GM19328 (cell line): ENCODE results near the gene TEX13B.
"Not testable (repeated sequence)": the region's sequence is repeated elsewhere in the genome, so short reads cannot be mapped to it uniquely, and the experiment has no call there.

ENCODE experiments used
- ATAC-seq: cut with Tn5 transposase; IDR thresholded peaks from one replicate; pipeline ENCODE4 v1.9.1; 2021; ENCODE audit warnings: mild to moderate bottlenecking, moderate library complexity; ENCODE audit not compliant: unreplicated experiment

TEX13B gene

GRCh38 chrX:107982356-107982755 lies at the start of gene TEX13B:
TSS of gene TEX13B (minus strand) at chrX:107982370. CDS start at chrX:107982127, 243 bp downstream.
- no peak for ATAC-seq

- peak; percentile 58 for ATAC-seq
Measured at GRCh38 chrX:108029928-108030711, 48.0 kb upstream of the TEX13B start.

- ATAC-seq: no peak
Measured at GRCh38 chrX:108028854-108029253, 46.7 kb upstream of the TEX13B start.

GRCh38 chrX:108025954-108026600 lies 43.9 kb upstream of the TEX13B start:
- ATAC-seq: no peak

- no peak for ATAC-seq
Measured at GRCh38 chrX:108025376-108025775, 43.2 kb upstream of the TEX13B start.

- no peak for ATAC-seq
Measured at GRCh38 chrX:108022491-108023089, 40.4 kb upstream of the TEX13B start.

- no peak for ATAC-seq
Measured at GRCh38 chrX:108020631-108021030, 38.5 kb upstream of the TEX13B start.

- ATAC-seq: no peak
Measured at GRCh38 chrX:108019382-108019875, 37.3 kb upstream of the TEX13B start.

- ATAC-seq: no peak
Measured at GRCh38 chrX:108018656-108019381, 36.6 kb upstream of the TEX13B start.

- peak; percentile 72 for ATAC-seq
Measured at GRCh38 chrX:108001218-108001814, 19.1 kb upstream of the TEX13B start.

GRCh38 chrX:108000751-108001150 lies 18.6 kb upstream of the TEX13B start:
- ATAC-seq: peak; percentile 17

- no peak for ATAC-seq
Measured at GRCh38 chrX:107996124-107996523, 14.0 kb upstream of the TEX13B start.

- ATAC-seq: no peak
Measured at GRCh38 chrX:107985033-107985432, 2.9 kb upstream of the TEX13B start.

GRCh38 chrX:107979534-107979933 lies 2.6 kb downstream of the TEX13B start:
- no peak for ATAC-seq

- no peak for ATAC-seq
Measured at GRCh38 chrX:107978707-107979307, 3.4 kb downstream of the TEX13B start.

GRCh38 chrX:107978071-107978470 lies 4.1 kb downstream of the TEX13B start:
- ATAC-seq: no peak

- no peak for ATAC-seq
Measured at GRCh38 chrX:107971636-107972035, 10.5 kb downstream of the TEX13B start.

GRCh38 chrX:107970073-107970472 lies 12.1 kb downstream of the TEX13B start:
- ATAC-seq: no peak

- no peak for ATAC-seq
Measured at GRCh38 chrX:107968623-107969022, 13.5 kb downstream of the TEX13B start.

GRCh38 chrX:107955337-107955736 lies 26.8 kb downstream of the TEX13B start:
- ATAC-seq: not testable (repeated sequence)
